Measurements from ENCODE around the gene URI1.
A peak's percentile ranks its signal among the peaks of the same experiment; 100 is the strongest.
"Not testable (repeated sequence)": the region's sequence is repeated elsewhere in the genome, so short reads cannot be mapped to it uniquely, and the experiment has no call there.

URI1 gene

GRCh38 chr19:29962793-29963192 lies 20.8 kb downstream of the URI1 start:
- TF ChIP-seq FOXM1 (IDR thresholded peaks at IDR 0.05; ENCODE audit: borderline replicate concordance) (no peak), SUZ12 (IDR thresholded peaks at IDR 0.05) (no peak), NFRKB (IDR thresholded peaks at IDR 0.05) (no peak)
- no peak for DNase-seq (ENCODE audit: extremely low spot score)
- ChIA-PET POLR2A (no interaction called here), CTCF (no interaction called here)

DNA sequence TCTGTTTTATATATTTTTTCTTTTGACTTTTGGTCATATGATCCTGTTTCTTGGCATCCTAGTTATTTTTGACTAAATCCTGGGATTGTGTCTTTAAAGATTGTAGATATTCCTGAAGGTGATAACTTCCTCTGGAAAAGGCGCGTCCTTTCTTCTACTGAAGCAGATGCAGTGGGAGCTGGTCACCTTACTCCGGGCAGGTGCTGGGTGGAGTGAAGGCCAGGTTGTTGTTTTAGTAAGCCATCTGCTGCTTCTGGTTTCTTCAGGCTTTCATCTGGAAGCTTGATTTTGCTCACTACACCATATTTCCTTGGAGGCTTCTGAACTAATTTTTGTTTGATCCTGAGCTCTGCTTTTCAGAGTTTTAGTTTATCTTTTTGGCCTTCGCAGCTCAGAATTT lies 21.5 kb downstream of the URI1 start:
- CTCF ChIA-PET, result no interaction called here
- DNase-seq (ENCODE audit: extremely low spot score), result no peak
- no peak for TF ChIP-seq SP1 (IDR thresholded peaks at IDR 0.05)
- TF ChIP-seq ELF4 (IDR thresholded peaks at IDR 0.05), result no peak
- TF ChIP-seq CTBP1 (IDR thresholded peaks at IDR 0.05; ENCODE audit: borderline replicate concordance), result no peak
- no peak for TF ChIP-seq TARDBP (IDR thresholded peaks at IDR 0.05)
- no peak for TF ChIP-seq ZNF384 (IDR thresholded peaks at IDR 0.05)
- TF ChIP-seq FOXM1 (IDR thresholded peaks at IDR 0.05; ENCODE audit: borderline replicate concordance), result no peak
- TF ChIP-seq L3MBTL2 (conservative IDR thresholded peaks at IDR 0.05), result no peak
- no peak for TF ChIP-seq HDGF (IDR thresholded peaks at IDR 0.05; ENCODE audit: borderline replicate concordance)
- TF ChIP-seq PKNOX1 (IDR thresholded peaks at IDR 0.05), result no peak
- POLR2A ChIA-PET, result interaction anchor here (1.1 kb wide), 1 partner anchor 22 kb away, joined by 6 read pairs; the partner anchor contains the start of gene URI1

- no peak for DNase-seq (ENCODE audit: extremely low spot score)
- TF ChIP-seq FOXM1 (IDR thresholded peaks at IDR 0.05; ENCODE audit: borderline replicate concordance), result no peak
- TF ChIP-seq ZNF384 (IDR thresholded peaks at IDR 0.05), result peak; percentile 35; the same call in 1 of the 2 replicates
- POLR2A ChIA-PET, result interaction anchor here (1.1 kb wide), 1 partner anchor 22 kb away, joined by 6 read pairs; the partner anchor contains the start of gene URI1
- CTCF ChIA-PET, result no interaction called here
Measured at GRCh38 chr19:29964171-29964570, 22.1 kb downstream of the URI1 start.

DNA sequence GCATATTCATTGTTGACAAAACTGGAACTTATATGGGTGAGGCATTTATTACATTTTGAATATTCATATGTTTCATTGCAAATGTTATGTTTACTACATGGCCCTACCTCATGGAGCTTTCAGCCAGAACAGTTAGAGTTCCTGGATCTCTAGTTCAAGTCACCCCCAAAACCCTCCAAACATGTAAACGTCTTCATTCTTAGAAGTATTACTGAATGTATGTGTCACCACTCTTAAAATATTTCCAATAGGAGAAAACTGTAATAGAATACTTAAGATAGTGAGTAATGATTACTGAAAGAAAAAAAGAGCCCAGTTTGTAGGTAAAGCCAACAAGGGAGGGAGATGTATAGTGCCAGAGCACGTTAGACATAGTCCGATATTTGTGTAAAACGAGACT lies 23.5 kb downstream of the URI1 start:
- ChIA-PET CTCF (interaction anchor here (0.7 to 1.9 kb wide), 2 partner anchors 18 to 93 kb away, joined by 3 to 4 read pairs; no protein-coding TSS in a partner anchor), POLR2A (no interaction called here)
- no peak for DNase-seq (ENCODE audit: extremely low spot score)
- TF ChIP-seq L3MBTL2 (conservative IDR thresholded peaks at IDR 0.05) (no peak), ZNF384 (IDR thresholded peaks at IDR 0.05) (no peak), BHLHE40 (IDR thresholded peaks at IDR 0.05; ENCODE audit: borderline replicate concordance) (no peak)

DNA sequence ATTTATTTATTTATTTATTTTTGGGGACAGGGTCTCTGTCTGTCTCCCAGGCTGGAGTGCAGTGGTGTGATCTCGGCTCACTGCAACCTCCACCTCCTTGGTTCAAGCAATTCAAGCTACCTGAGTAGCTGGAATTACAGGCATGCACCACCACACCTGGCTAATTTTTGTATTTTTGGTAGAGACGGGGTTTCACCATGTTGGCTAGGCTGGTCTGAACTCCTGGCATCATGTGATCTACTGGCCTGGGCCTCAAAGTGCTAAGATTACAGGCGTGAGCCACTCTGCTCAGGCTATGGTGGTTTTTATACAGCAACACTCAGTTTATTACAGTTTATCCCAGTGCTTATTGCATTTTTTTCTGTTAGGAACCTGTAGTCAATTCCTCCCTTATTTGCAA lies 24.1 kb downstream of the URI1 start:
- POLR2A ChIA-PET, result interaction anchor here (1.1 kb wide), 1 partner anchor 24 kb away, joined by 4 read pairs; the partner anchor contains the start of gene URI1
- CTCF ChIA-PET, result interaction anchor here (0.6 to 1.9 kb wide), 3 partner anchors 18 to 52 kb away, joined by 3 to 4 read pairs (median 3); no protein-coding TSS in a partner anchor
- DNase-seq (ENCODE audit: extremely low spot score), result not testable (repeated sequence)

DNA sequence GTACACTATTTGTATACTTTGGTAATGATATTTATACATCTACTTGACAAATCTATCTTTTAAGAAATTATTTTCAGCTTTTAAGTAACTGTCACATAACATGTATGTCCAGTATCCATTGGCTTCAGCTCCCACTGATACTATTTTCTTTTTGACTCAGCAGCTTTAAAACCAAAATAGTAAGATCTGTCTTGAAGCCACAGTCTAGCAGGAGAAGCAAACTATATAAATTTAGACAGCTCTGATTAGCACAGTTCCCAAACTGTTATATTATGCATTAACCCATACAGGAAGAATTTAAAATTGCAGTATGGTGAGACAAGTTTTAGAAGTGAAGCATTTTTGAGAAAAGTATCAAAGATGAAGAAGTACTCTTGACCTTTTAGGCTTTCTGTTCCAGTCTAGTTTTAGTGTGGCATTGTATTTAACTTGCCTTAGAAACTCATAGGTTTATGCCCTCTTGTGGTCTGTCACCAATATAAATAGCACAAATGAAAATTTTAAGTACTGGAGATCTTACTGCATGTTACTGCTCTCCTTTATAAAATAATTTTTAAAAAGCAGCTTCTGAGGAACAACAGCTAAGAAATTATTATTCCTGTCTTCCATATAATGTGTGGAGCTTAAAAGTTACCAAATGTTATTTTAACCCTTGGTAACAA lies 24.7 kb downstream of the URI1 start:
- ChIA-PET POLR2A (interaction anchor here (1.1 kb wide), 1 partner anchor 25 kb away, joined by 4 read pairs; the partner anchor contains the start of gene URI1), CTCF (interaction anchor here (0.6 to 1.9 kb wide), 6 partner anchors 17 to 96 kb away, joined by 3 to 4 read pairs (median 3); no protein-coding TSS in a partner anchor)
- DNase-seq (ENCODE audit: extremely low spot score), result no peak
- no peak for TF ChIP-seq ZNF384 (IDR thresholded peaks at IDR 0.05)
- TF ChIP-seq ARNT (IDR thresholded peaks at IDR 0.05), result no peak
- TF ChIP-seq SUZ12 (IDR thresholded peaks at IDR 0.05), result no peak
- no peak for TF ChIP-seq BHLHE40 (IDR thresholded peaks at IDR 0.05; ENCODE audit: borderline replicate concordance)
- TF ChIP-seq PKNOX1 (IDR thresholded peaks at IDR 0.05), result no peak
- no peak for TF ChIP-seq FOXK2 (IDR thresholded peaks at IDR 0.05)
- no peak for TF ChIP-seq CTBP1 (IDR thresholded peaks at IDR 0.05; ENCODE audit: borderline replicate concordance)
- no peak for TF ChIP-seq FOXA1 (IDR thresholded peaks at IDR 0.05)
- TF ChIP-seq NFRKB (IDR thresholded peaks at IDR 0.05), result no peak
- no peak for TF ChIP-seq SP1 (IDR thresholded peaks at IDR 0.05)
- no peak for TF ChIP-seq L3MBTL2 (conservative IDR thresholded peaks at IDR 0.05)
- no peak for TF ChIP-seq TARDBP (IDR thresholded peaks at IDR 0.05)
- no peak for TF ChIP-seq HDGF (IDR thresholded peaks at IDR 0.05; ENCODE audit: borderline replicate concordance)
- TF ChIP-seq ELF4 (IDR thresholded peaks at IDR 0.05), result no peak

DNA sequence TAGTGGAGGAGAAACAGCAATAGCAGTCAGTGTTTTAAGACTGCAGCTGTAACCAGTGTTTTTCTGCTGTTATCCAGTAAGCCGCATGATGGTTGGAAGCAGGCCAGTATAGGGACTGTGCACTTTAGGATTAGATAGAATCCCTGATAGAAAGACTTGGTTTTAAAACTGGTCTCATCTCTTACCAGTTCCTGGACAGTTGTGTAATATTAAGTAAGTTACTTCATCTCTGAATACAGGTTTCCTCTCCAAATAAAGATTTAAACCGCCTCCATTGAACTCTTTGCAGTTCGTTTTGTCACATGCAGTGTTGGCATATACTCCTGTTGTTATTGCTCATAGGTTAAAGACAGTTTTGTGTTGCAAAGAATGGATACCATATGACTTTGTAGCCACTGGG lies 25.6 kb downstream of the URI1 start:
- TF ChIP-seq BHLHE40 (IDR thresholded peaks at IDR 0.05; ENCODE audit: borderline replicate concordance) (no peak), L3MBTL2 (conservative IDR thresholded peaks at IDR 0.05) (no peak), ELF4 (IDR thresholded peaks at IDR 0.05) (no peak), TARDBP (IDR thresholded peaks at IDR 0.05) (no peak), FOXM1 (IDR thresholded peaks at IDR 0.05; ENCODE audit: borderline replicate concordance) (no peak), HDGF (IDR thresholded peaks at IDR 0.05; ENCODE audit: borderline replicate concordance) (no peak), NFRKB (IDR thresholded peaks at IDR 0.05) (no peak), LEF1 (IDR thresholded peaks at IDR 0.05; ENCODE audit: borderline replicate concordance) (no peak), ZNF384 (IDR thresholded peaks at IDR 0.05) (no peak), FOXA1 (IDR thresholded peaks at IDR 0.05) (no peak), SUZ12 (IDR thresholded peaks at IDR 0.05) (no peak), FOXK2 (IDR thresholded peaks at IDR 0.05) (no peak), ARNT (IDR thresholded peaks at IDR 0.05) (no peak), SP1 (IDR thresholded peaks at IDR 0.05) (no peak), PKNOX1 (IDR thresholded peaks at IDR 0.05) (no peak), CTBP1 (IDR thresholded peaks at IDR 0.05; ENCODE audit: borderline replicate concordance) (no peak)
- ChIA-PET POLR2A (interaction anchor here (0.6 kb wide), 1 partner anchor 26 kb away, joined by 3 read pairs; the partner anchor contains the start of gene URI1), CTCF (interaction anchor here (0.6 to 1.0 kb wide), 4 partner anchors 9 to 71 kb away, joined by 3 read pairs; no protein-coding TSS in a partner anchor)
- DNase-seq (ENCODE audit: extremely low spot score), result no peak

Measured in HEK293T (cell line).